Measurements from ENCODE around the gene COL16A1. TPM values are rescaled to one million over a fixed set of nuclear protein-coding genes. Genes with fewer than 3 reads are reported as not detected.
A peak's percentile ranks its signal among the peaks of the same experiment; 100 is the strongest.

The COL16A1 gene
- total RNA-seq, 2 experiments from 2014 or later: not detected

GRCh38 chr1:31683997-31684396, 19.8 kb downstream of the COL16A1 start:
- Mint-ChIP-seq H3K9me3 (ENCODE audit: low read depth) (no peaks in the 10 kb centered on the region), H3K27ac (no peak overlapping the region), H3K4me1 (no peaks in the 10 kb centered on the region), H3K27me3 (peaks cover 31% of the 10 kb centered on the region), H3K4me3 (no peak overlapping the region), H3K36me3 (no peaks in the 10 kb centered on the region)
- DNase-seq: no peak
- peak; percentile 61 for ATAC-seq
- CTCF ChIA-PET: interaction anchor here (1.0 kb wide), 1 partner anchor 13 kb away, joined by 4 read pairs; no protein-coding TSS in a partner anchor

- H3K36me3 Mint-ChIP-seq: no peaks in the 10 kb centered on the region
- no peak overlapping the region for H3K4me3 Mint-ChIP-seq
- CTCF ChIA-PET: no interaction called here
Observed at GRCh38 chr1:31681415-31681814, 22.4 kb downstream of the COL16A1 start.

GRCh38 chr1:31679676-31680230, 24.1 kb downstream of the COL16A1 start:
- H3K4me1 Mint-ChIP-seq: no peaks in the 10 kb centered on the region
- DNase-seq: no peak
- no peak overlapping the region for H3K4me3 Mint-ChIP-seq
- H3K27ac Mint-ChIP-seq: no peak overlapping the region
- no peak for ATAC-seq
- no peaks in the 10 kb centered on the region for H3K9me3 Mint-ChIP-seq (ENCODE audit: low read depth)
- no peaks in the 10 kb centered on the region for H3K36me3 Mint-ChIP-seq
- CTCF ChIA-PET: interaction anchor here (1.3 to 1.6 kb wide), 4 partner anchors 15 to 34 kb away, joined by 3 to 8 read pairs (median 4); partner anchors contain the start of gene COL16A1
- H3K27me3 Mint-ChIP-seq: peaks cover 39% of the 10 kb centered on the region

More at GRCh38 chr1:31681415-31681814, 22.4 kb downstream of the COL16A1 start:
- no peak overlapping the region for H3K27ac Mint-ChIP-seq
- no peak for ATAC-seq
- H3K4me1 Mint-ChIP-seq: no peaks in the 10 kb centered on the region
- H3K9me3 Mint-ChIP-seq (ENCODE audit: low read depth): no peaks in the 10 kb centered on the region
- H3K27me3 Mint-ChIP-seq: peaks cover 40% of the 10 kb centered on the region
- no peak for DNase-seq

- no peaks in the 10 kb centered on the region for H3K9me3 Mint-ChIP-seq (ENCODE audit: low read depth)
- CTCF ChIA-PET: interaction anchor here (1.3 to 1.6 kb wide), 5 partner anchors 15 to 111 kb away, joined by 3 to 8 read pairs (median 4); partner anchors contain the start of gene COL16A1
- H3K4me1 Mint-ChIP-seq: no peaks in the 10 kb centered on the region
- no peaks in the 10 kb centered on the region for H3K36me3 Mint-ChIP-seq
- H3K27me3 Mint-ChIP-seq: peaks cover 40% of the 10 kb centered on the region
- DNase-seq (no peak), ATAC-seq (no peak)
- H3K27ac Mint-ChIP-seq: no peak overlapping the region
- H3K4me3 Mint-ChIP-seq: no peak overlapping the region
Observed at GRCh38 chr1:31679091-31679490, 24.7 kb downstream of the COL16A1 start.

- H3K36me3 Mint-ChIP-seq: no peaks in the 10 kb centered on the region
- no peak overlapping the region for H3K4me3 Mint-ChIP-seq
- ATAC-seq (no peak), DNase-seq (no peak)
- no peak overlapping the region for H3K27ac Mint-ChIP-seq
- H3K27me3 Mint-ChIP-seq: peaks cover 40% of the 10 kb centered on the region
- H3K9me3 Mint-ChIP-seq (ENCODE audit: low read depth): no peaks in the 10 kb centered on the region
- no peaks in the 10 kb centered on the region for H3K4me1 Mint-ChIP-seq
- CTCF ChIA-PET: interaction anchor here (1.3 to 1.6 kb wide), 5 partner anchors 14 to 111 kb away, joined by 3 to 8 read pairs (median 4); partner anchors contain the start of gene COL16A1
Observed at GRCh38 chr1:31678681-31679080, 25.1 kb downstream of the COL16A1 start.

GRCh38 chr1:31677949-31678348, 25.9 kb downstream of the COL16A1 start:
- Mint-ChIP-seq H3K36me3 (no peaks in the 10 kb centered on the region), H3K4me1 (no peaks in the 10 kb centered on the region), H3K27me3 (peaks cover 40% of the 10 kb centered on the region), H3K4me3 (no peak overlapping the region), H3K9me3 (ENCODE audit: low read depth) (no peaks in the 10 kb centered on the region), H3K27ac (no peak overlapping the region)
- no peak for DNase-seq
- CTCF ChIA-PET: interaction anchor here (0.8 to 1.3 kb wide), 3 partner anchors 37 to 112 kb away, joined by 3 to 5 read pairs (median 4); no protein-coding TSS in a partner anchor
- no peak for ATAC-seq

GRCh38 chr1:31677401-31677800, 26.4 kb downstream of the COL16A1 start:
- CTCF ChIA-PET: interaction anchor here (0.8 to 1.0 kb wide), 2 partner anchors 38 to 112 kb away, joined by 3 to 5 read pairs; no protein-coding TSS in a partner anchor
- peaks cover 36% of the 10 kb centered on the region for H3K27me3 Mint-ChIP-seq
- H3K4me3 Mint-ChIP-seq: no peak overlapping the region
- no peaks in the 10 kb centered on the region for H3K4me1 Mint-ChIP-seq
- DNase-seq (no peak), ATAC-seq (no peak)
- no peaks in the 10 kb centered on the region for H3K9me3 Mint-ChIP-seq (ENCODE audit: low read depth)
- H3K36me3 Mint-ChIP-seq: no peaks in the 10 kb centered on the region
- no peak overlapping the region for H3K27ac Mint-ChIP-seq

GRCh38 chr1:31675756-31676155, 28.1 kb downstream of the COL16A1 start:
- CTCF ChIA-PET: interaction anchor here (1.4 to 1.6 kb wide), 3 partner anchors 12 to 113 kb away, joined by 4 to 5 read pairs (median 5); no protein-coding TSS in a partner anchor
- Mint-ChIP-seq H3K36me3 (no peaks in the 10 kb centered on the region), H3K4me1 (no peaks in the 10 kb centered on the region), H3K9me3 (ENCODE audit: low read depth) (no peaks in the 10 kb centered on the region), H3K4me3 (no peak overlapping the region), H3K27ac (no peak overlapping the region), H3K27me3 (peaks cover 36% of the 10 kb centered on the region)
- no peak for DNase-seq
- no peak for ATAC-seq

- H3K36me3 Mint-ChIP-seq: no peaks in the 10 kb centered on the region
- H3K4me1 Mint-ChIP-seq: peaks cover 3% of the 10 kb centered on the region
- H3K27me3 Mint-ChIP-seq: peaks cover 39% of the 10 kb centered on the region
- H3K9me3 Mint-ChIP-seq (ENCODE audit: low read depth): no peaks in the 10 kb centered on the region
- no peak overlapping the region for H3K4me3 Mint-ChIP-seq
- H3K27ac Mint-ChIP-seq: no peak overlapping the region
- CTCF ChIA-PET: interaction anchor here (1.4 to 1.6 kb wide), 3 partner anchors 11 to 114 kb away, joined by 4 to 5 read pairs (median 5); no protein-coding TSS in a partner anchor
- ATAC-seq: no peak
- DNase-seq: no peak
Observed at GRCh38 chr1:31675161-31675560, 28.7 kb downstream of the COL16A1 start.

GRCh38 chr1:31674626-31675025, 29.2 kb downstream of the COL16A1 start:
- peaks cover 5% of the 10 kb centered on the region for H3K4me1 Mint-ChIP-seq
- H3K9me3 Mint-ChIP-seq (ENCODE audit: low read depth): no peaks in the 10 kb centered on the region
- no peak for ATAC-seq
- H3K36me3 Mint-ChIP-seq: no peaks in the 10 kb centered on the region
- peaks cover 42% of the 10 kb centered on the region for H3K27me3 Mint-ChIP-seq
- H3K27ac Mint-ChIP-seq: no peak overlapping the region
- CTCF ChIA-PET: interaction anchor here (0.6 to 1.6 kb wide), 4 partner anchors 10 to 663 kb away, joined by 3 to 5 read pairs (median 4); no protein-coding TSS in a partner anchor
- no peak overlapping the region for H3K4me3 Mint-ChIP-seq
- DNase-seq: no peak

GRCh38 chr1:31673433-31673832, 30.4 kb downstream of the COL16A1 start:
- Mint-ChIP-seq H3K36me3 (no peaks in the 10 kb centered on the region), H3K4me1 (peaks cover 7% of the 10 kb centered on the region), H3K9me3 (ENCODE audit: low read depth) (no peaks in the 10 kb centered on the region), H3K27me3 (peaks cover 45% of the 10 kb centered on the region), H3K4me3 (no peak overlapping the region), H3K27ac (no peak overlapping the region)
- DNase-seq: no peak
- CTCF ChIA-PET: interaction anchor here (1.1 kb wide), 1 partner anchor 116 kb away, joined by 4 read pairs; no protein-coding TSS in a partner anchor
- ATAC-seq: no peak

- no peak for DNase-seq
- peaks cover 7% of the 10 kb centered on the region for H3K4me1 Mint-ChIP-seq
- no peaks in the 10 kb centered on the region for H3K9me3 Mint-ChIP-seq (ENCODE audit: low read depth)
- H3K36me3 Mint-ChIP-seq: no peaks in the 10 kb centered on the region
- CTCF ChIA-PET: interaction anchor here (1.1 kb wide), 1 partner anchor 116 kb away, joined by 4 read pairs; no protein-coding TSS in a partner anchor
- ATAC-seq: no peak
- peaks cover 42% of the 10 kb centered on the region for H3K27me3 Mint-ChIP-seq
- no peak overlapping the region for H3K27ac Mint-ChIP-seq
- no peak overlapping the region for H3K4me3 Mint-ChIP-seq
Observed at GRCh38 chr1:31672986-31673385, 30.8 kb downstream of the COL16A1 start.

- H3K36me3 Mint-ChIP-seq: no peaks in the 10 kb centered on the region
- H3K27ac Mint-ChIP-seq: no peak overlapping the region
- CTCF ChIA-PET: interaction anchor here (0.9 to 2.7 kb wide), 3 partner anchors 36 to 117 kb away, joined by 3 to 14 read pairs (median 5); no protein-coding TSS in a partner anchor
- peaks cover 7% of the 10 kb centered on the region for H3K4me1 Mint-ChIP-seq
- peaks cover 34% of the 10 kb centered on the region for H3K27me3 Mint-ChIP-seq
- no peak for DNase-seq
- ATAC-seq: no peak
- H3K4me3 Mint-ChIP-seq: no peak overlapping the region
- no peaks in the 10 kb centered on the region for H3K9me3 Mint-ChIP-seq (ENCODE audit: low read depth)
Observed at GRCh38 chr1:31671561-31672201, 32.1 kb downstream of the COL16A1 start.
